Left renal cortex interstitium (tissue), 4 donors: ENCODE measurements around the gene SHOC2. TPM values are rescaled to one million over a fixed set of nuclear protein-coding genes. Genes with fewer than 3 reads are reported as not detected.

Experiments
- DNase-seq, 4 donors: peaks; one replicate each; pipeline ENCODE4 v3.0.0-alpha.2; 2013; ENCODE audit warnings: low read depth in 4 of 4, low spot score in 2 of 4, missing footprints in 1 of 4
- polyA plus RNA-seq, 4 donors: library from polyadenylated mRNA; unstranded; fragments of 120-200 nt; gene quantifications; one replicate each; pipeline ENCODE4 v1.2.1, GENCODE V29; 2013; ENCODE audit not compliant: insufficient read length in 4 of 4

Gene SHOC2
- polyA plus RNA-seq, 4 donors = 32.4 to 42.7 (median 36.3) TPM

- no peak for DNase-seq
Measured at GRCh38 chr10:110977662-110978061, 58.3 kb downstream of the SHOC2 start.

GRCh38 chr10:110978204-110978603, 58.8 kb downstream of the SHOC2 start:
- DNase-seq = no peak

- DNase-seq = no peak
Measured at GRCh38 chr10:110979611-110980010, 60.2 kb downstream of the SHOC2 start.

GRCh38 chr10:110980807-110981206, 61.4 kb downstream of the SHOC2 start:
- no peak for DNase-seq

GRCh38 chr10:110983466-110983865, 64.1 kb downstream of the SHOC2 start:
- DNase-seq = no peak

GRCh38 chr10:110985497-110986275, 66.3 kb downstream of the SHOC2 start:
- DNase-seq = no peak

- DNase-seq = no peak
Measured at GRCh38 chr10:110989016-110989415, 69.6 kb downstream of the SHOC2 start.

- DNase-seq = no peak
Measured at GRCh38 chr10:110992006-110992800, 72.8 kb downstream of the SHOC2 start.

- DNase-seq = no peak
Measured at GRCh38 chr10:110993024-110993693, 73.8 kb downstream of the SHOC2 start.

GRCh38 chr10:110994406-110995086, 75.1 kb downstream of the SHOC2 start:
- no peak for DNase-seq

- no peak for DNase-seq
Measured at GRCh38 chr10:110995301-110995700, 75.9 kb downstream of the SHOC2 start.

GRCh38 chr10:110996256-110996655, 76.9 kb downstream of the SHOC2 start:
- DNase-seq = no peak

GRCh38 chr10:111004016-111004415, 84.6 kb downstream of the SHOC2 start:
- no peak for DNase-seq

- DNase-seq = no peak
Measured at GRCh38 chr10:111007486-111007885, 88.1 kb downstream of the SHOC2 start.

- DNase-seq = no peak
Measured at GRCh38 chr10:111015181-111015580, 95.8 kb downstream of the SHOC2 start.

- DNase-seq = no peak
Measured at GRCh38 chr10:111017098-111017497, 97.7 kb downstream of the SHOC2 start.

- DNase-seq = no peak
Measured at GRCh38 chr10:111018021-111018420, 98.6 kb downstream of the SHOC2 start.

GRCh38 chr10:111023060-111023459, 103.7 kb downstream of the SHOC2 start:
- DNase-seq = no peak

GRCh38 chr10:111030042-111030750, 110.8 kb downstream of the SHOC2 start:
- no peak for DNase-seq
